Activated T-helper 1 cell treated with Interleukin-2 at 50 U/mL for 16 hours (primary cell): ENCODE data around the gene WFDC6.

Experiments used
- DNase-seq: peaks from one replicate; pipeline ENCODE4 v3.0.0-alpha.2; 2020; ENCODE audit warnings: low read depth

WFDC6 gene

GRCh38 chr20:45515147-45515913 lies 24.0 kb downstream of the WFDC6 start, which contains the start of gene SPINT3:
SPINT3 (minus strand) TSS chr20:45515622; CDS start chr20:45515608, 14 bp downstream.
- DNase-seq = no peak

GRCh38 chr20:45510242-45510862 lies 28.9 kb downstream of the WFDC6 start:
- no peak for DNase-seq

- DNase-seq = no peak
Measured at GRCh38 chr20:45509091-45509490, 30.2 kb downstream of the WFDC6 start.

- DNase-seq = no peak
Measured at GRCh38 chr20:45508068-45508886, 31.0 kb downstream of the WFDC6 start.

GRCh38 chr20:45507011-45507820 lies 32.1 kb downstream of the WFDC6 start:
- DNase-seq = no peak

GRCh38 chr20:45506398-45506797 lies 32.9 kb downstream of the WFDC6 start:
- DNase-seq = no peak

- no peak for DNase-seq
Measured at GRCh38 chr20:45503403-45503802, 35.9 kb downstream of the WFDC6 start.

GRCh38 chr20:45502561-45502960 lies 36.7 kb downstream of the WFDC6 start:
- no peak for DNase-seq

- DNase-seq = no peak
Measured at GRCh38 chr20:45501600-45501999, 37.7 kb downstream of the WFDC6 start.

- DNase-seq = no peak
Measured at GRCh38 chr20:45500022-45500421, 39.3 kb downstream of the WFDC6 start.

GRCh38 chr20:45497971-45498494 lies 41.2 kb downstream of the WFDC6 start:
- DNase-seq = no peak

- DNase-seq = no peak
Measured at GRCh38 chr20:45496166-45496565, 43.1 kb downstream of the WFDC6 start.

- DNase-seq = no peak
Measured at GRCh38 chr20:45495501-45495941, 43.8 kb downstream of the WFDC6 start.

GRCh38 chr20:45489083-45489531 lies 50.2 kb downstream of the WFDC6 start:
- no peak for DNase-seq

GRCh38 chr20:45487231-45487635 lies 52.0 kb downstream of the WFDC6 start:
- no peak for DNase-seq

GRCh38 chr20:45485388-45485787 lies 53.9 kb downstream of the WFDC6 start:
- no peak for DNase-seq

GRCh38 chr20:45484676-45485075 lies 54.6 kb downstream of the WFDC6 start:
- no peak for DNase-seq
